GM18873 (cell line): ENCODE measurements around the gene TFB1M.
A peak's percentile ranks its signal among the peaks of the same experiment; 100 is the strongest.
"Not testable (repeated sequence)": the region's sequence is repeated elsewhere in the genome, so short reads cannot be mapped to it uniquely, and the experiment has no call there.

Source experiments
- ATAC-seq: cut with Tn5 transposase; IDR thresholded peaks from one replicate; pipeline ENCODE4 v1.9.1; 2021; ENCODE audit warnings: mild to moderate bottlenecking, moderate library complexity, moderate number of reproducible peaks; ENCODE audit not compliant: unreplicated experiment, low FRiP score

The TFB1M gene

DNA sequence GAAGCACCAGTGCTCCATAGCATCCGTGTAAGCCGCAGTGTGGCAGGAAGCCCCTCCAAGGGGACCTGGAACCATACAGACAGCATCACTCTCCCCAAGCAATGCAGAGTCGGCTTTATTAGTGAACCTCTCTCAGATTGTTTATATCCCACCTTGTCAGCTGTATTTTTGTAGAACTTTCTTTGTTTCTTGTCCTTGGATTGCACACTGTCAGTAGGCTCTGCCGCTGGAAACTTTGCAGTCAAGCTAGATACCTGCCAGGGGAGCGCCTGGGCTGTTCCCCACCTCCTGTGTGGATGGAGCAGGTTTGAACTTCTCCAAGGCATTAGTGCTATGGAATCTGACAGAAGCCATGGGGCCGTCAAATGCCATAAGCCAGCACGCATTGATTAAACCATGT, 69.1 kb downstream of the TFB1M start:
- no peak for ATAC-seq

DNA sequence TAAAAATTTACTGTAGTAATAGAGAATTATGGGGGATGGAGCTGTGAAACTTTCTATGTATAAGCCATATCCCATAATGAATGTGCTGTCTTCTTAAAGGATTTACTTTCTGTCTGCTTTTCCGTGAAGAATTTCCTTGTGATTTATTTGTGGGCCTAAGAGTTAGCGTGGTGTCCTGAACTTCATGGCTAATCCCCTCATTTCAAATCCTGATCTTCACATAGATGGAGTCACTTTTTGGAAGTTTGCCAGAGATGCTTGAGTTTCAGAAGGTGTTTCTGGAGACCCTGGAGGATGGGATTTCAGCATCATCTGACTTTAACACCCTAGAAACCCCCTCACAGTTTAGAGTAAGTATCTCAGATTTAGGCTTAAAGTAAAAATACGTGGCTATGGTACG, 69.8 kb downstream of the TFB1M start:
- no peak for ATAC-seq

- no peak for ATAC-seq
These were observed 72.3 kb downstream of the TFB1M start for GRCh38 chr6:155241966-155242365.

DNA sequence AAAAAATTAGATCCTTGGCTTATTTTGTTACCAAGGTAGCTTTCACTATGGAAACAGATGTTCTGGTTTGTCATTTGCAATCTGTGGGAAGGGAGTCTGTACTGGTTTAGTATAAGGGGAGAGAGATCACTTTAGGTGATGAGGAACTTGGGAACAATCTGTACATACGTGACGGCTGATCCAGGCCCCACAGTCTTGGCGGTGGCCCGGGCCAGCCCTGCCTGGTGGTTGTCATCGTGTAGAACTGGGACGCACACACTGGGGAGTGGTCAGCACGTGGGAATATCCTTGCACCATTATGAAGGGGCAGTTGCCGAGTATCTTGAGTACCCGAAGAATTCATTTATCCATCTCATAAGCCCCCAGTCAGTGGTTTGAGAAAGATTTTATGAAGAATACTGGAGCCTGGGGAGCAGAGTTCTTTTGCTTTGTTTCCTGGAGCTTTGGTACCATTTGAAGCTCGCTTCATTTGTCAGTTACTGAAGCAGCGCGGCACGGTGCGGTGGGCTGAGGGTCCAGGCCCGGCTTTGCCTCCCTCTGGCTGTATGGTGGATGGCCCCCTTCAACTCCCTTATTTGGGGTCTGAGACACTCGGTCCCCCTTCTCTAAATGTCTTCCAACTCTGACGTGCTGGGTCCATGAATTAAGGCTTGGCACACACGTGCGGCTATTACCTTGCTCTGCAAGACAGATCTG, 73.2 kb downstream of the TFB1M start:
- no peak for ATAC-seq

DNA sequence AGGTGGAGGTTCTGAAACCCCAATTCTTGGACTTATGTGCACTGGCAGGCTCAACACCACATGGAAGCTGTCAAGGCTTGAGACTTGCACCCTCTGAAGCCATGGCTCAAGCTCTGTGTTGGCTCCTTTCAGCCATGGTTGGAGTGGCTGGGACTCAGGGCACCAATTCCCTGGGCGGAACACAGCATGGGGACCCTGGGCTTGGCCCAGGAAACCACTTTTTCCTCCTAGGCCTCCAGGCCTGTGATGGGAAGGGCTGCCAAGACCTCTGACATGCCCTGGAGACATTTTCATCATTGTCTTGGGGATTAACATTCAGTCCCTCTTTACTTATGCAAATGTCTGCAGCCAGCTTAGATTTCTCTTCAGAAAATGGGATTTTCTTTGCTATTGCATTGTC, 76.7 kb downstream of the TFB1M start:
- ATAC-seq, result no peak

DNA sequence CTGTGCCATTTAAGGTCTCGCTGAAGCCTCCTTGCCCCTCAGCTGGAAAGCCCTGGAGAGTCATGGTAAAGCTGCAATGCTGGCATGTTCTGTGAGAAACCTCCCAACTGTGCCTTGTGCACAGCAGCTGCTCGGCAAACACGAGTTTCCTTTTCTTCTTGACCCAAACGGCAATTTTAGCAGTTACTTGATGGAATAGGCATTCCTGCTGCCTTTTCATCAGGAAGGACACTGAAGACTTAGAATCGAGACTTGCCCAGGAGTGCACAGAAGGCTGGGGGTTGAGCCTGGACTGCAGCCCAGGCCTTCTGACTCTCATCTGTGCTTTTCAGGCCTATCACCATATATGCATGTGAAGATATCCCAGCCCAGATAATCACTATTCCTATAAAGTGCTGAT, 79.2 kb downstream of the TFB1M start:
- no peak for ATAC-seq

- ATAC-seq, result no peak
These were observed 79.6 kb downstream of the TFB1M start for GRCh38 chr6:155234687-155235086.

GRCh38 chr6:155234167-155234566, 80.1 kb downstream of the TFB1M start:
- no peak for ATAC-seq

DNA sequence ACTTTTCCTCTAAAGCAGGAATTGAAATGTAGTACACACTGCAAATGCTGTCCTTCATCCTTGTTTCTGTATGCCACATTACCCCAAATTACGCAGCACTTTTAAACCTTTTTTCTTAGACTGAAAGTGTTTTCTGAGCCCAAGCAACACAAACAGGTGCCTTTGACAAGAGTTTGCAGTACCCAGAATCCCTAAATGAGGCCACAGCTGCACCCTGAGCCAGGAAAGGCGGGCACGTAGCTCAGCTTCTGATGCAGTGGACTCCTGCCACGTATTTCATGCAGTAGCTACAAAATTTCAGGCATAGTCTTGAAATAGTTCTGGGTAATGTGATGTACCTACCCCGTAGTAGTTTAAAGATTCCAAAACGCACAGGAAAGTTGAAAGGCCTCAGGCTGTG, 81.4 kb downstream of the TFB1M start:
- ATAC-seq, result no peak

GRCh38 chr6:155230975-155231374, 83.3 kb downstream of the TFB1M start:
- not testable (repeated sequence) for ATAC-seq

DNA sequence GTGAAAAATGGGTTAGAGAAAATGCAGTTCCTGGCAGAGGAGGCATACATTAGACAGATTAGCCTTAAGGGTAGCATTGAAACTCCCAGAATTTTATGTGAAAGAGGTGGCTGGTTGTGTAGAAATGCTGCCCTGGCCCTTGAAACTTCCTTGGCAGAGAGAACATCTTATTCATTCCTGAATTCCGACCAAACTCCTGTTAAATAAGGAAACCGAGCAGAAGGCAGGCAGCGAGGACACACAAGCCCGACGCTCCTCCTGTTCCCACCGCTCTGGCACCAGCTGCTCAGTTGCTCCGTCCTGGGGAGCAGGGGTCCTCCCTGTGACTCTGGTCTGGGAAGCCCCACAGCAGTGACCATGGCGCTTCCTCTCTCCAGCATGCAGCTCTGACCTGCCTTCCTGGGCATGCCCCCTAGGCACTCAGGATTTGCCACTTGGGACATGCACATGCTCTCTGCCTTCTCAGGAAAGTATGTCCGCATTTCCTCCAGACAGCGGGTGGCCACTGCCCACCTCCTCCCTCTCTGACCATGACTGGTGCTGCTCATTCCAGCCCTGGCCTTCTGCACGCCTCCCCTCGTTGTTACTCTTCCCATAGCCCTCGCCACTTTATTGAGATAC, 85.6 kb downstream of the TFB1M start:
- ATAC-seq, result no peak

DNA sequence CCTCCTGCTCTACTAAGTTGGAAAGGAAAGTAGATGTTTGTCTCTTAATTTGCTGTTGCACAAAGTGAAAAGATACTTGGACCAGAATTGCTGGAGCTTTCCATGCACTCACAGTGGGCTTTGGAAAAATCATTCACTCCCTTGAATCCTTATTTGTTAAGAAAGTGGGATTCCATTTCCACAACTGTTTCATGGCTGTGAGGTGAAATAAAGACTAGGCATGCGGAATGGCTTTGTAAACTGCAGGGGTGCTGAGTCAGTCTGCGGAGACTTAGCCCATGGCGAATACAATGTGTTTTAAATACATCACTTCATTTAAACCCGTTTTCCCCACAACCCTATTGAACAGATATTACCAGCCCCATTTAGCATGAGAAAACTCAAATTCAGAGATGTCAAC, 87.2 kb downstream of the TFB1M start:
- ATAC-seq, result no peak

- no peak for ATAC-seq
These were observed 89.7 kb downstream of the TFB1M start for GRCh38 chr6:155224618-155225017.

GRCh38 chr6:155223646-155224451, 90.4 kb downstream of the TFB1M start:
- peak; percentile 88 for ATAC-seq

- ATAC-seq, result no peak
These were observed 91.8 kb downstream of the TFB1M start for GRCh38 chr6:155222506-155222905.

GRCh38 chr6:155221086-155221485, 93.2 kb downstream of the TFB1M start:
- no peak for ATAC-seq

DNA sequence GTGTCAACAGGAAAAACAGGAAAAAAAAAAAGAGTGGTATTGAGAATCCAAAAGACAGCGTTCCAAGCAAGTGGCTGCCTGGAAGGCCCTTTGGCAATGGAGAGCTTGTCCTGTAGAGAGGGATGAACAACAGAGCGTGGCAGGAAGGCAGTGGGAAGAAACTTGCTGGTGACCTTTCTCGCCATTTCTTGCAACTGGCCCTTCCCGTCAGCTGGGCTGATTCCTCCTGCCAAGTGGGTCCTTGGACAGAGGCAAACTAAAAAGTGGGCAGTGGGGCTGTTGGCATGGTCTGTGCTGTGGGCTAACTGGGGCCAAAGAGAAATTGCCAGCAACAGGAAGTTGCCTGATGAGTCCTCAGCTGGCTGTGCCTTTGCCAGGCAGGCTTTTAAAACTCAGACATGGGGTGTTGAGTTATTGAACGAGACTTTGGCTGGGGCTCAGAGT, 94.4 kb downstream of the TFB1M start:
- ATAC-seq, result no peak

DNA sequence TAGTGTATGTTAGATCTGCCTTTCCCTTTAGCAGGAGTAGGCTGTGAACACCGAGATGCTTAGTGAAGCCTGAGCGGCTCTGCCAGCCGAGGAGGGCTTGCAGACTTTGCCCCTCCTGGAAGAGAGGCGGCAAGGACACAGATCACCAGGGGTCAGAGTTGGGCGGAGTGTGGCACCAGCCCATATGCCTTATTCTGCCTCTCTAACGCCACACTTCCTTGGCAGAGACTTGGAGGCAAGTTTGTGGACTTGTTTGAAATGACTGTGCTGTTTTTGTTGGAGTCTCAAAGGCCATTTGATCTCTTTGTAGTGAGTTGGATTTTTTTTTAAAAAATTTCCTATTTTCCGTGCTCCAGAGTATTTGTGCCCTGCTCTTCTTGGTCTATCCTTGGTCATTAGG, 95.0 kb downstream of the TFB1M start:
- ATAC-seq, result no peak

- ATAC-seq, result not testable (repeated sequence)
These were observed 95.6 kb downstream of the TFB1M start for GRCh38 chr6:155218711-155219110.

DNA sequence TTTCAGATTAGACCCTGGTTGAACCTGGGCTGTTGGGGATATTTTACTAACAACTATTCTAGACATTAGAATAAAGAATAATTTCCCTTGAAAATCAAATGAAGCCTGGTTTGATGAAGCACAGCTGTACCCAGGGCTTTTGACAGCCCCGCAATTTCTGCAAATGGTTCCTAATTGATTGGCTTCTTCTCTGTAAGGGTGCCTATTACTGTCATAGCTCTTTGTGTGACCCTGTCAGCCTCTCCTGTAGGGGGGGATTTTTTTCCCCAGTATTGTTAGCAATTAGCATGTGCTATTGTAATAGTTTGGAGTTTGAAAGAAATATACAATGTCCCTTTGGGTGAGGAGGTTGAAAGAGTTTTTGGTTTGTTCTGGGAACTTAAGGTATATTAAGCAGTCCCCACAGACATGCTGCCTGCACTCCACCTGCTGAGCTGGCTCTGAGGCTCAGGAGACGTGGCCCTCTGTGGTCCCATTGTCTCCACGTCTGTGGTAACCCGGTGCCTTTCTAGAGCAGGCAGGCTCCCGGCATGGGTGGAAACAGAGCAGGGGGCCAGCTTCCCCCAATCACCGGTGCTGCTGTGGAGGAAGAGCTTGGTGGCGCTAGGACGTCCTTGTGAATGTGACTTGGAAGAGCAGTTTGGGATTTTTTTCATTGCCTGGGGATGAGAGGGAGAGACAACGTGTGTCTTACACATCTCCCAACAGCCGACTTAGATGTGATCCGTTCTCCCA, 97.8 kb downstream of the TFB1M start:
- ATAC-seq, result no peak

DNA sequence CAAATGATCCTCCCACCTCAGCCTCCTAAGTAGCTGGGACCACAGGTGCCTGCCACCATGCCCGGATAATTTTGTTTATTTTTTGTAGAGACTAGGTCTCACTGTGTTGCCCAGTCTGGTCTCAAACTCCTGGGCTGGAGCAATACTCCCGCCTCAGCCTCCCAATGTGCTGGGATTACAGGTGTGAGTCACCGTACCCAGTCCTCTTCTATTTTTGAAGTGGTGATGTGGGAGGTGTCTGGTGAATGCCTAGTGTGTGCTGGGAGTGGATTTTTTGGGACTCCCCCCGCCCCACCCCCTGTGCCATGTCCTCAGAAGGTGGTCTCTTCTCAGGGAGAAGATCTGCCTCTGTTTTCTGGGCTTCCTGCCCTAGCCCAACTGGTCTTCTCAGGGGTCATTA, 98.4 kb downstream of the TFB1M start:
- no peak for ATAC-seq
